ENCODE measurements around the gene CDH4.

Gene CDH4

DNA sequence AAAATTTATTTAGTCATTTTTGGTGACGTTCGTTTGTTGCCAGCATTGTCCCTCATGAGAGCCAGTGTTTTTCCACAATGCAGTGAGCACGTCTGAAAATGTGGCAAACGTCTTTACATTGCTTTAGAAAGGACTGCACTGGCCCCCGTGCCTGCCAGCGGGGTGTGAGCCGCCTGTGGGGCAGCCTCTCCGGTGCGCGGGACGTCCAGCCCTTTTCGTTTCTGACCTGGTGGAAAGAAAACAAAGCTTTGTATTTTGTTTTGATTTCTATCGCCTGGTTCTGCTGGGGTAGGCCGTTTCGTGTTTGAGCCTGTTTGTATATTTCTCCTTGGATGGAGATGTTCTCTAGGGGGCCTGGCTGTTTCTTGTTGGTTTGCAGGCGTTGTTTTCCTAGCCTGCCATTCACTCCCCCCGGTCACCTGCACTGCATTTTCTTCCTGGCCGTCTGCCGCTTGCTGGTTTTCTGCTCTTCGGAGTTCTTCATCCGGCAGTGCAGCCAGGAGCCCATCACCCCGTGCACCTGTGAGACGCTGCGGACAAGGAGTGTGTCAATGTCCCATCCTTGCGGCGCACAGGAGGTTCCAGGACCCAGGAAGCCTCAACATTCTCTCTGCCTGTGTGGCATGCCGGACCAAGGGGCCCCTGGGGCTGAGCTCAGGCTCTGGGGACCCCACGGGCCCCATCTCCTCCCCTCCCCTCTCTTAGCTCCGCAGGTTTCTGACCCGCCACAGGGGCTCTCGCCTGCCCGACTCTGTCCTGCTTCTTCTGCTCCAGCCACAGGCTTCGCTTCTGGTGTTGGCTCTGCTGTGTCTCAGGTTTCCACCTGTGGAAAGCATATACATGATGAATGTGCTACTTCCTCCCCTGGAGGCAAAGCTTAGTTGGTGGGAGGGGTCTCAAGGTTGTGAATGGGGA is 100.5 kb downstream of the CDH4 start:
- H3K4me2 ChIP-seq (ENCODE audit: low read length) = no peak overlapping the region
- H3K9me3 ChIP-seq (replicated peaks; ENCODE audit: low read length) = no peaks in the 10 kb centered on the region
- H3K36me3 ChIP-seq (ENCODE audit: insufficient read depth, low read length) = peaks cover 11% of the 10 kb centered on the region
- H3K27me3 ChIP-seq (ENCODE audit: control insufficient read depth, insufficient read depth, low read length) = no peaks in the 10 kb centered on the region
- H3K4me3 ChIP-seq (ENCODE audit: low read length) = no peak overlapping the region
- no peak overlapping the region for H3K9ac ChIP-seq (ENCODE audit: low read depth, low read length)
- peaks cover 24% of the 10 kb centered on the region for H3K4me1 ChIP-seq (ENCODE audit: control insufficient read depth, insufficient read depth, low read length)

DNA sequence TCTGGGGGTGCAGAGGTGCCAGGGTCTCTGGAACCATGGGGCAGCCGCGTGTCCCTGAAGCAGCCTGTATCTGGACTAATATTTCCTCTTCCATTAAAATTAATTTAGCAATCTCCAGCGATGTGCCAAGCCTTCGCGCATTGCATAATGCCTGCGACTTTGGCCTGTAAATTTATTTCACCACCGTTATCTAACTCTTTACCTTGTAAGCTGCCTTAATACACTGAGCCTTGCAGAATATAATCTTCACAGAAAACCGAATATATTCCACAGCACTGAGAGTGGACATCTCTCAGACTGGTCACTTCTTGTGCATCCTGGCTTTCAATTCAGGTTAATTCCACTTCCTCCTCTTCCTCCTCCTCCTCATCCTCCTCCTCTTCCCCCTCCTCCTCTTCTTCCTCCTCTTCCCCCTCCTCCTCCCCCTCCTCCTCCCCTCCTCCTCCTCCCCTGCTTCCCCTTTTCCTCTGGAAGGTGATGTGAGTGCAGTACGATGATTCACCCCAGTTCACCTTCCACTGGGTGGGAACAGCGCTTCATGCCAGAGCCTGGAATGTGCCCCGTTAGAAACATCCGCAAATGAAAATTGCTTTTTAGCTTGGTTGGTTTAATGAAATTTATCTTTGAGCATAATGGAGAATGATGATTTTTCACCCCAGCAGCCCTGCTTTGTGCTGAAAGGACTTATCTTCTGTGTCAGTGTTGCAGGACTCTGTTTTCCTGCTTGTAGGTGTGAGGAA is 101.4 kb downstream of the CDH4 start:
- H3K4me1 ChIP-seq (ENCODE audit: control insufficient read depth, insufficient read depth, low read length) = peaks cover 24% of the 10 kb centered on the region
- no peak overlapping the region for H3K9ac ChIP-seq (ENCODE audit: low read depth, low read length)
- H3K27me3 ChIP-seq (ENCODE audit: control insufficient read depth, insufficient read depth, low read length) = no peaks in the 10 kb centered on the region
- H3K36me3 ChIP-seq (ENCODE audit: insufficient read depth, low read length) = peaks cover 16% of the 10 kb centered on the region
- H3K4me3 ChIP-seq (ENCODE audit: low read length) = no peak overlapping the region
- H3K9me3 ChIP-seq (replicated peaks; ENCODE audit: low read length) = no peaks in the 10 kb centered on the region
- peak overlapping the region; percentile 19 for H3K4me2 ChIP-seq (ENCODE audit: low read length)

DNA sequence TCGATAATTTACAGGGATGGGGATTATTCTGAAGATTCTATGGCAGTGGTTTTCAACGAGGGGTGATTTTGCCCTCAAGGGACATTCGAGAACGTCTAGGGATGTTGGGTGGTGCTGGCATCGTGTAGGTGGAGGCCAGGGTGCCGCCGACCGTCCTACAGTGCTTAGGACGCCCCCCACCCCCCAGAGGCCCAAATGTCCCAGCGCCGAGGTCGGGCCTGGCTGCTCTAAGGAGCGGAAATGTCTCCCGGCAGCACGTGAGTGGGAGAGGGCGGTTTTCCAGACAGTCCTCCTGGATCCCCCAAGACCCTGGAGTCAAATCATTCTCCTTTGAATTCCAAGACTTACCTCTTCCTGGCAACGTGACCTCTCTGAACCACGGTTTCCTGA is 101.9 kb downstream of the CDH4 start:
- Histone ChIP-seq H3K9ac (ENCODE audit: low read depth, low read length) (no peak overlapping the region), H3K4me2 (ENCODE audit: low read length) (peak overlapping the region; percentile 19), H3K36me3 (ENCODE audit: insufficient read depth, low read length) (peaks cover 16% of the 10 kb centered on the region), H3K4me3 (ENCODE audit: low read length) (no peak overlapping the region), H3K27me3 (ENCODE audit: control insufficient read depth, insufficient read depth, low read length) (no peaks in the 10 kb centered on the region), H3K9me3 (replicated peaks; ENCODE audit: low read length) (no peaks in the 10 kb centered on the region), H3K4me1 (ENCODE audit: control insufficient read depth, insufficient read depth, low read length) (peaks cover 24% of the 10 kb centered on the region)

DNA sequence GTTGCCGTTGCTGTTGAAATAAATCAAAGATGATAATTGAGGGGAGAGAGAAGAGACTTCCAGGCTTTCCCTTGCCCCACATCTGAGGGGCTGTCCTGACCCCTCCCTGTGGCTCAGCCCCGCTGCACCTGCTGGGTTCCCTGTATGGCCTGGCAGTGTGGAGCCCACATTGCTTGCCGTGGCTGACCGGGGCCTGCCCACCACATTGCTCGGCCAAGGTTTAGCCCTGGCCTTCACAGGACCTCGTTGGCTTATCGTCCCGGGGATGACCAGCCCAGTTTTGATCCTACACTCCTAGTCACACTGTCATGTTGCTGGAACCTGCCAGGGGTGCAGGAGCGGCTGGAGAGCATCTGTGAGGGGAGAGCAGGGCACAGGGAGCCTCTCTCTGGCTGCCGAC is 102.4 kb downstream of the CDH4 start:
- Histone ChIP-seq H3K36me3 (ENCODE audit: insufficient read depth, low read length) (peaks cover 16% of the 10 kb centered on the region), H3K9ac (ENCODE audit: low read depth, low read length) (no peak overlapping the region), H3K27me3 (ENCODE audit: control insufficient read depth, insufficient read depth, low read length) (no peaks in the 10 kb centered on the region), H3K4me1 (ENCODE audit: control insufficient read depth, insufficient read depth, low read length) (peaks cover 24% of the 10 kb centered on the region), H3K9me3 (replicated peaks; ENCODE audit: low read length) (no peaks in the 10 kb centered on the region), H3K4me2 (ENCODE audit: low read length) (no peak overlapping the region), H3K4me3 (ENCODE audit: low read length) (no peak overlapping the region)

DNA sequence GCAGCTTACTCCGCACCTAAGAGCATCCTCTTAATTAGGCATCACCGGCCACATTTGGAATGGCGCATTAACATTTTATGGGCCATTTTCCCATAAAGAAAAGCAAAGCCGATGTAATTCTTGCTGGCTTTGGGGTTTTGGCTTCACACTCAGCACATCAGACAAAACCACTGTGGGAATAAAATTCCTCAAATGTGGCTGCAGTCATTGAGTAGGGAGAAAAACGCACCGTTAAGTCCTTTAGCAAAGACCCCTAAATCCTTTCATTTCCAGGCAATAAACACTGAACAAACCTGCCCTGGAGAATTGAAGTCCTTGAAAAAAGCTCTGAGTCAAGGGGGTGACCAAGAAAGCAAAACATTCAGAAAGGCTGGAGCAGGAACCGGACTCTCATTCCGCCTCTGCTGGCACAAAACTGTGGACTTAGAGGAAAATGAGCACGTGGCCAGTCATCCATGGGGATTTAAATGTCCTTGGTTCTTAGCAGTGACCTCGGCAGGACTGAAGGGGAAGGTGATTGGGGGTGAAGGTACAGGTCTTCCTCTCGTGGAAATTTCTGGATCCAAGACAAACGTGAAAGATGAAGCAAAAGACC is 102.9 kb downstream of the CDH4 start:
- H3K9ac ChIP-seq (ENCODE audit: low read depth, low read length) = no peak overlapping the region
- H3K4me2 ChIP-seq (ENCODE audit: low read length) = no peak overlapping the region
- peaks cover 24% of the 10 kb centered on the region for H3K4me1 ChIP-seq (ENCODE audit: control insufficient read depth, insufficient read depth, low read length)
- H3K36me3 ChIP-seq (ENCODE audit: insufficient read depth, low read length) = peaks cover 17% of the 10 kb centered on the region
- no peak overlapping the region for H3K4me3 ChIP-seq (ENCODE audit: low read length)
- H3K27me3 ChIP-seq (ENCODE audit: control insufficient read depth, insufficient read depth, low read length) = no peaks in the 10 kb centered on the region
- H3K9me3 ChIP-seq (replicated peaks; ENCODE audit: low read length) = no peaks in the 10 kb centered on the region

DNA sequence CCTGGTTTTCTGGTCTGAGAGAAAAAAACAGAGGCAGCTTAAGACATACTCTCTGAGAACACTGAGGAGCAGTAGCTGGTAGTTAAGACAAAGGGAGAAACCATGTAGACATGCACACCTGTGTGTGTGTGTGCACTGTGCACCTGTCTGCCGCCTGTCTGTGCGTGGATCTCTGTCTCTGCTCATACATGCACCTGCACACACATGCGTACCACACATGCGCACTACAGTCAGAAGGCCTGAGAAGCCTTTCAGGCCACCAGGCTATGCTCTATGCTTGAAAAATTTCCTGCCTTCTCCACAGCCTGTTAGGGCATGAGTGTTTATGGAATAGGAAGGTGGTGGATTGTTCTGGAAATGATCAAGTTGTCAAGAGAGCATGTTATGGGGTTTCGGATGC is 103.5 kb downstream of the CDH4 start:
- H3K9ac ChIP-seq (ENCODE audit: low read depth, low read length) = no peak overlapping the region

DNA sequence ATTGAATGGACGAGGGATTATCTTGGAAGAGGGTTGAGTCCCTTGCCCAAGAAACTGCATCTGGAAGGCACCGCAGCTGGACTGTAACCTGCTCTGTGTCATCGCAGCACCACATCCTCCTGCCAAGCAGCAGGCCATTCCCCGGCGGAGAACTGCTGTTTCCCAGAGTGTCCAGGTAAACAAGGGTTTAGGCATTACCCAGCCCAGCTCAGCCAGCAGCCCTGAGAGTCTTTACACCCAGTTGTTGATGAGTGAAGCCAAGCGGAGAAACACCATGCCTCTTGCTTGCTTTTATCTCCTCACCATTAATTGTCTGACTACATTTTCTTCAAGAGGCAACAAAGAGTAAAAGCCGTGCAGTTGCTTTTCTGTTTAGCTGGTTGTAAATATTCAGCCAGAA is 104.1 kb downstream of the CDH4 start:
- Histone ChIP-seq H3K4me1 (ENCODE audit: control insufficient read depth, insufficient read depth, low read length) (peaks cover 24% of the 10 kb centered on the region), H3K4me3 (ENCODE audit: low read length) (no peak overlapping the region), H3K27me3 (ENCODE audit: control insufficient read depth, insufficient read depth, low read length) (no peaks in the 10 kb centered on the region), H3K9me3 (replicated peaks; ENCODE audit: low read length) (no peaks in the 10 kb centered on the region), H3K36me3 (ENCODE audit: insufficient read depth, low read length) (peaks cover 29% of the 10 kb centered on the region), H3K9ac (ENCODE audit: low read depth, low read length) (no peak overlapping the region), H3K4me2 (ENCODE audit: low read length) (no peak overlapping the region)

More for the DNA sequence above, 103.5 kb downstream of the CDH4 start:
- Histone ChIP-seq H3K4me2 (ENCODE audit: low read length) (no peak overlapping the region), H3K27me3 (ENCODE audit: control insufficient read depth, insufficient read depth, low read length) (no peaks in the 10 kb centered on the region), H3K4me3 (ENCODE audit: low read length) (no peak overlapping the region), H3K36me3 (ENCODE audit: insufficient read depth, low read length) (peaks cover 23% of the 10 kb centered on the region), H3K4me1 (ENCODE audit: control insufficient read depth, insufficient read depth, low read length) (peaks cover 24% of the 10 kb centered on the region), H3K9me3 (replicated peaks; ENCODE audit: low read length) (no peaks in the 10 kb centered on the region)

DNA sequence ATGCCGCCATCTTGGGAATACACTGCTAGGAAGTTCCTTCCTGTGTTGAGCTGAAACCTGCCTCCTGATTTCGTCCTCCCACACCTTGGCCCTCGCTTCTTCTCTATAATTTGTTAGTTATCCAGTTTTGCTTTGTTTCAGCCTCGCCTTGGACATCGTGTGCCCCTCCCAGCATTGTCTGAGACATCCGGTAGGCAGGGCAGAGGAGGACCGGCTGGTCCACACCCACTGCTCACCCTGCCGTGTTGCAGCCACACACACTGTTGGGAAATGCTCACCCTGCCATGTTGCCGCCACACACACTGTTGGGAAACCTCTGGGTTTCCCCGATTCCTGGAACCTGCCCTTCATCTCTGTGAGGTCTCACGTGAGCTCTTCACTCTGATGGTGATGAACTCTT is 105.1 kb downstream of the CDH4 start:
- Histone ChIP-seq H3K4me3 (ENCODE audit: low read length) (no peak overlapping the region), H3K4me1 (ENCODE audit: control insufficient read depth, insufficient read depth, low read length) (peaks cover 24% of the 10 kb centered on the region), H3K36me3 (ENCODE audit: insufficient read depth, low read length) (peaks cover 38% of the 10 kb centered on the region), H3K9me3 (replicated peaks; ENCODE audit: low read length) (no peaks in the 10 kb centered on the region), H3K9ac (ENCODE audit: low read depth, low read length) (no peak overlapping the region), H3K4me2 (ENCODE audit: low read length) (no peak overlapping the region), H3K27me3 (ENCODE audit: control insufficient read depth, insufficient read depth, low read length) (no peaks in the 10 kb centered on the region)

DNA sequence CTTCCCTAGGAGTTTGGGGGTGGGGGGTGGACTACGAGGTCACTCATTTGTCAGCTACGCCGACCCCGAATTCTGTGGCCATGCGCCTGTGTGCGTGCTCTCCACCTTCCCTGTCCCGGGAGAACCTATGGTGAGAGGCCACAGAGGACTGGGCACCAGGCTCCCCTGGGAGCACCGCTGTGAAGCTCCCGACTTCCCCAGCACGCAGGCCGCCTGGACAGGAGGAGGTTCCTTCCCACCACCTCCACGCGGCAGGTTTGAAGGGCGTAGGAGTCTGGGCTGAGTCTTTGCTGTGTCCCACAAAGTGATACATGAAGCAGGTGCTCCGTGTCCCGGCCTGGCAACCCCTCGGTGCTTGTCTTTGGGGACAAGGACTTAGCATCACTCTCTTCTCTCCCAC is 107.2 kb downstream of the CDH4 start:
- Histone ChIP-seq H3K4me2 (ENCODE audit: low read length) (no peak overlapping the region), H3K36me3 (ENCODE audit: insufficient read depth, low read length) (peaks cover 51% of the 10 kb centered on the region), H3K27me3 (ENCODE audit: control insufficient read depth, insufficient read depth, low read length) (no peaks in the 10 kb centered on the region), H3K9ac (ENCODE audit: low read depth, low read length) (no peak overlapping the region), H3K9me3 (replicated peaks; ENCODE audit: low read length) (no peaks in the 10 kb centered on the region), H3K4me3 (ENCODE audit: low read length) (no peak overlapping the region), H3K4me1 (ENCODE audit: control insufficient read depth, insufficient read depth, low read length) (peaks cover 12% of the 10 kb centered on the region)

DNA sequence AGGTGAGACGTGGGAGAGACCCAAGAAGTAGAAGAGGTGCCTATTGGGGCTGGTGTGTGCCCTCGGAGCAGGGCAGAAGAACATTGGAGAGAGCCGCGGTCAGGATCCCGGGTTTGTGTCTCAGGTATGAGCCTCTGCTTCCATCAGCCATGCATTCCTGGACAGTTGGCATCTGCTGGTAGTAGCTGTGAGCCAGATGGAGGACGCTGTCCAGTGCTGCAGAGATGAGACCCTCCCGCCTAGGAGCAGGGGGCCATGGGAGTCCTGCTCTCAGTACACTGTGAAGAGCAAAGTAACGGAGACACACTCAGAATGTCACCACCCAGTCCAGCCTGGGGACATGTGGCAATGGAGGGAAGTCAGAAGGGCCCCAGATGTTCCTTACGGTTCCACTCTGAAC is 108.2 kb downstream of the CDH4 start:
- Histone ChIP-seq H3K9ac (ENCODE audit: low read depth, low read length) (no peak overlapping the region), H3K36me3 (ENCODE audit: insufficient read depth, low read length) (peaks cover 53% of the 10 kb centered on the region), H3K4me3 (ENCODE audit: low read length) (no peak overlapping the region), H3K27me3 (ENCODE audit: control insufficient read depth, insufficient read depth, low read length) (no peaks in the 10 kb centered on the region), H3K4me2 (ENCODE audit: low read length) (no peak overlapping the region), H3K9me3 (replicated peaks; ENCODE audit: low read length) (no peaks in the 10 kb centered on the region), H3K4me1 (ENCODE audit: control insufficient read depth, insufficient read depth, low read length) (peaks cover 1% of the 10 kb centered on the region)

DNA sequence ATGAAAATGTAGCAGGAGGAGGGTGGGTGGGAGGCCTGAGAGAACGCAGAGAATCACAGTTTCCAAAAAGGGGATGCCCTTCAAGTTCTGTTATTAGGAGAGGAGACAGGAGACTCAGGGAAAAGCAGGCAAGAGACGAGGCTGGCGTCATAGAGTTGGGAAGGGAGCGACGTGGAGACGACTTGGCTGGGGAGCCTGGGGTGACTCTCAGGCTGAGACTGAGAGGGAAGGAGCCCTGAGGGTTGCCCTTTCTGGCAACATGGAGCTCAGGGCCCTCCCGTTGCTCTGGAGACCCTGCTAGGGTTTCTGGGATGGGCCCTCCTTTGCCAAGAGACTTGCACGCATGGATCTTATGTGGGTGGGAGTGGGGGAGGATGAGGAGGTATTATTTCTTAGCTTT is 108.9 kb downstream of the CDH4 start:
- Histone ChIP-seq H3K4me1 (ENCODE audit: control insufficient read depth, insufficient read depth, low read length) (no peaks in the 10 kb centered on the region), H3K9me3 (replicated peaks; ENCODE audit: low read length) (no peaks in the 10 kb centered on the region), H3K36me3 (ENCODE audit: insufficient read depth, low read length) (peaks cover 53% of the 10 kb centered on the region)

More for the DNA sequence above, 108.9 kb downstream of the CDH4 start:
- H3K4me2 ChIP-seq (ENCODE audit: low read length) = no peak overlapping the region
- H3K9ac ChIP-seq (ENCODE audit: low read depth, low read length) = no peak overlapping the region
- H3K27me3 ChIP-seq (ENCODE audit: control insufficient read depth, insufficient read depth, low read length) = no peaks in the 10 kb centered on the region
- no peak overlapping the region for H3K4me3 ChIP-seq (ENCODE audit: low read length)
